Neural cell (in vitro differentiated cells): ENCODE results near the gene CCND1. TPM values are rescaled to one million over a fixed set of nuclear protein-coding genes. Genes with fewer than 3 reads are reported as not detected.
"Not testable (repeated sequence)": the region's sequence is repeated elsewhere in the genome, so short reads cannot be mapped to it uniquely, and the experiment has no call there.

Experiments used
- H2AFZ ChIP-seq: fragments of 200-600, 300-800 bp; sonication (generic), shearing (Covaris generic); 2 replicates; pipeline ENCODE4 v1.6.0; 2014; ENCODE audit warnings: low read depth, mild to moderate bottlenecking, antibody characterized with exemption, low read length, moderate library complexity
- H3F3A ChIP-seq: fragments of 200-600 bp; shearing (Covaris generic); 2 replicates; pipeline ENCODE4 v1.6.1; 2016; ENCODE audit warnings: mild to moderate bottlenecking, moderate library complexity, mixed read lengths, antibody characterized with exemption, low read length; ENCODE audit not compliant: insufficient read depth, poor library complexity, severe bottlenecking
- H3K27ac ChIP-seq: fragments of 200-600, 300-800 bp; sonication (generic), shearing (Covaris generic); 2 replicates; pipeline ENCODE4 v1.5.1; 2014; ENCODE audit warnings: mild to moderate bottlenecking, low read length, moderate library complexity
- H3K27me3 ChIP-seq: fragments of 300-800, 200-600 bp; sonication (generic), shearing (Covaris generic); 2 replicates; pipeline ENCODE4 v1.6.0; 2014; ENCODE audit warnings: mild to moderate bottlenecking, low read depth, low read length, moderate library complexity; ENCODE audit not compliant: insufficient read depth
- H3K36me3 ChIP-seq: fragments of 300-800, 200-600 bp; sonication (generic), shearing (Covaris generic); 2 replicates; pipeline ENCODE4 v1.5.1; 2014; ENCODE audit warnings: mild to moderate bottlenecking, antibody characterized with exemption, low read length, moderate library complexity; ENCODE audit not compliant: insufficient read depth
- H3K4me2 ChIP-seq: fragments of 300-800, 200-600 bp; sonication (generic), shearing (Covaris generic); 2 replicates; pipeline ENCODE4 v1.6.0; 2014; ENCODE audit warnings: mild to moderate bottlenecking, low read length
- H3K4me3 ChIP-seq: fragments of 300-800, 200-600 bp; sonication (generic), shearing (Covaris generic); 2 replicates; pipeline ENCODE4 v1.5.1; 2014; ENCODE audit warnings: mild to moderate bottlenecking, low read length, moderate library complexity
- H3K79me2 ChIP-seq: fragments of 200-600 bp; shearing (Covaris generic); replicated peaks from 2 replicates; pipeline ENCODE4 v1.6.0; 2014; ENCODE audit warnings: mild to moderate bottlenecking, low read length, moderate library complexity; ENCODE audit not compliant: insufficient read depth
- H3K9ac ChIP-seq: fragments of 300-800, 200-600 bp; sonication (generic), shearing (Covaris generic); 2 replicates; pipeline ENCODE4 v1.6.1; 2016; ENCODE audit warnings: mild to moderate bottlenecking, low read length, mixed read lengths
- H3K9me2 ChIP-seq: fragments of 200-600 bp; shearing (Covaris generic); 2 replicates; pipeline ENCODE4 v1.6.1; 2016; ENCODE audit warnings: mild to moderate bottlenecking, low read length, mixed read lengths; ENCODE audit not compliant: insufficient read depth
- H3K9me3 ChIP-seq: fragments of 200-600, 300-800 bp; sonication (generic), shearing (Covaris generic); 2 replicates; pipeline ENCODE4 v1.6.1; 2016; ENCODE audit warnings: mild to moderate bottlenecking, mixed run types, low read length, moderate library complexity, mixed read lengths
- H4K20me1 ChIP-seq: fragments of 200-600 bp; shearing (Covaris generic); 2 replicates; pipeline ENCODE4 v1.6.1; 2016; ENCODE audit warnings: mild to moderate bottlenecking, mixed run types; ENCODE audit not compliant: insufficient read depth
- EP300 ChIP-seq: fragments of 450-650 bp; conservative IDR thresholded peaks from 2 replicates; pipeline ENCODE4 v1.6.1; 2014; ENCODE audit warnings: antibody characterized with exemption, mild to moderate bottlenecking, moderate library complexity; ENCODE audit not compliant: poor library complexity, severe bottlenecking
- EZH2 ChIP-seq: fragments of 200-600, 300-800 bp; shearing (Covaris generic), sonication (generic); IDR thresholded peaks from 2 replicates; pipeline ENCODE4 v1.6.1; 2014; ENCODE audit warnings: antibody characterized with exemption, low read length, borderline replicate concordance, mild to moderate bottlenecking; ENCODE audit not compliant: insufficient read depth, poor library complexity, severe bottlenecking
- MXI1 ChIP-seq: fragments of 450-650 bp; conservative IDR thresholded peaks from 2 replicates; pipeline ENCODE4 v1.6.1; 2014; ENCODE audit warnings: antibody characterized with exemption, mild to moderate bottlenecking; ENCODE audit not compliant: poor library complexity, severe bottlenecking
- POLR2AphosphoS5 ChIP-seq: IDR thresholded peaks from 2 replicates; pipeline ENCODE4 v1.6.1; 2012
- RAD21 ChIP-seq: fragments of 450-650 bp; conservative IDR thresholded peaks from 2 replicates; pipeline ENCODE4 v1.6.1; 2014; ENCODE audit warnings: antibody characterized with exemption, mild to moderate bottlenecking, moderate library complexity
- SMC3 ChIP-seq: fragments of 450-650 bp; conservative IDR thresholded peaks from 2 replicates; pipeline ENCODE4 v1.6.1; 2014; ENCODE audit warnings: antibody characterized with exemption, mild to moderate bottlenecking, moderate library complexity; ENCODE audit not compliant: poor library complexity
- TAF1 ChIP-seq: IDR thresholded peaks from 2 replicates; pipeline ENCODE4 v1.6.1; 2012; ENCODE audit warnings: low read depth
- polyA plus RNA-seq: library from polyadenylated mRNA; depleted of rRNA; stranded (reverse); fragments of >200 nt; gene quantifications from 2 replicates; pipeline ENCODE4 v1.2.3, GENCODE V29; 2014
- TF ChIP-seq, protein P1 (sequence below): IDR thresholded peaks from 2 replicates; pipeline ENCODE4 v1.6.1; 2012; ENCODE audit warnings: borderline replicate concordance
- TF ChIP-seq, protein P2 (sequence below): fragments of 450-650 bp; IDR thresholded peaks from 2 replicates; pipeline ENCODE4 v1.5.1; 2014; ENCODE audit warnings: antibody characterized with exemption, mild to moderate bottlenecking, moderate library complexity; ENCODE audit not compliant: poor library complexity, severe bottlenecking

The CCND1 gene
- polyA plus RNA-seq, 1 donor from 2014 or later, result 2.7 TPM

DNA sequence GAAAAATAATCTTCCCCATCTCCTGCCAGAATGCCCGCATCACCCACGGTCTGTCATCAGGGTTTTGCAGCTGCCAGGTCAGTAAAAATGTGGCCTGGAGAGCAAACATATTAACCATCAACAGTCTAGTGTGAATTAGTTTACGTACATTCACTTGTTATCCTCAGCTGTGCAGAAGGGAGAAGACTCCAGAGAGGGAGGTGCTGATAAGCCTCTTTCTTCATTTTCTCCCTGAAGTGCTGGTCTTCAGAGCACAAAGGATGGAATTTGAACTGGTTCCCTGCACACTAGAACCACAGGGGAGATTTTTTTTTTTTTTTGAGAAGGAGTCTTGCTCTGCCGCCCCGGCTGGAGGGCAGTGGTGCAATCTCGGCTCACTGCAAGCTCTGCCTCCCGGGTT, 54.6 kb downstream of the CCND1 start:
- Histone ChIP-seq H2AFZ (no peak overlapping the region), H3K9me3 (no peaks in the 10 kb centered on the region), H3K4me2 (no peak overlapping the region), H3K27me3 (no peaks in the 10 kb centered on the region), H4K20me1 (no peaks in the 10 kb centered on the region), H3K27ac (no peak overlapping the region), H3K79me2 (peaks cover 7% of the 10 kb centered on the region), H3K4me3 (no peak overlapping the region), H3F3A (no peaks in the 10 kb centered on the region), H3K36me3 (no peaks in the 10 kb centered on the region), H3K9ac (no peak overlapping the region), H3K9me2 (no peaks in the 10 kb centered on the region)
- TF ChIP-seq EZH2, result no peak

DNA sequence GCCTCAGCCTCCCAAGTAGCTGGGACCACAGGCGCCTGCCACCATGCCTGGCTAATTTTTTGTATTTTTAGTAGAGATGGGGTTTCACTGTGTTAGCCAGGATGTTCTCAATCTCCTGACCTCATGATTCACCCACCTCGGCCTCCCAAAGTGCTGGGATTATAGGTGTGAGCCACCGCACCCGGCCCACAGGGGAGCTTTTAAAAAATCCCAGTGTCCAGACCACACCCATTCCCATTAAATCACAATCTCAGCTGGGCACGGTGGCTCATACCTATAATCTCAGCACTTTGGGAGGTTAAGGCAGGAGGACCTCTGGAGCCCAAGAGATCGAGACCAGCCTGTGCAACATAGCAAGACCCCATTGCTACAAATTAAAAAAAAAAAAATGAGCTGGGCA, 55.0 kb downstream of the CCND1 start:
- not testable (repeated sequence) for H4K20me1 ChIP-seq, H3K4me2 ChIP-seq, H2AFZ ChIP-seq, H3K9ac ChIP-seq, H3K27ac ChIP-seq, H3K9me3 ChIP-seq, H3K27me3 ChIP-seq, H3F3A ChIP-seq, H3K36me3 ChIP-seq, H3K9me2 ChIP-seq, H3K4me3 ChIP-seq
- H3K79me2 ChIP-seq, result peaks cover 11% of the 10 kb centered on the region

DNA sequence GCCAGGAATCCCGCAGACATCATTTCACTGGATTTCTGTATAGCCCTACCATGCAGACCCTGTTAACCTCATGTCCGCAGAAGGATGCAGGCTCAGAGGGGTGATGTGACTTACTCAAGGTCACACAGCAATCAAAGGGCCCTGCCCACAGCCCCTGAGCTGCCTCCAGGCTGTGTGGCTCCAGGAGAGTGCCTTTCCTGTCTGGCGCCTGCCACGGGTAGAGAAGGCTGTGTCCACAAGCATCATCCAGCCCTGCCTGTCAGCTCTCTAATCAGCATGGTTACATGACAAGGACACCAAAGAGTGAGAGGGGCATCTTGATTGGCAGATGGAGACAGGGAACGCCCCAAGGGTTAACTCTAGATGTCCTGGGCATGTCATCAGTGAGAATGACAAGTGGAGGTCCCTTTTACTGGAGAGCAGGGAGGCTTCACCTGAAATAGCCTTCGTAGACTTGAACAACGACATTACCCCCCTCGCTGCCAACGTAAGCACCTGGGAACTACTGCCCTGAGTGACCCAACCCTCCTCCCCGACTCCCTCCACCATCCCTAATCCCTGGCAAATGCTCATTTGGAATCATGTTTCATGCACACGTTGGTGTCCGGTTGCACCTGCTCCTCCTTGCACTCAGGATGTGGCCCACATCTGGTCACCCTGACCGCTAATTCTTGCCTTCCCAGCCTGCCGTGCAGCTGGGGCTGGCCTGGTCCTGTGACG, 56.0 kb downstream of the CCND1 start:
- peaks cover 20% of the 10 kb centered on the region for H3K79me2 ChIP-seq
- H3K4me3 ChIP-seq, result no peak overlapping the region
- TF ChIP-seq, protein P1, sequence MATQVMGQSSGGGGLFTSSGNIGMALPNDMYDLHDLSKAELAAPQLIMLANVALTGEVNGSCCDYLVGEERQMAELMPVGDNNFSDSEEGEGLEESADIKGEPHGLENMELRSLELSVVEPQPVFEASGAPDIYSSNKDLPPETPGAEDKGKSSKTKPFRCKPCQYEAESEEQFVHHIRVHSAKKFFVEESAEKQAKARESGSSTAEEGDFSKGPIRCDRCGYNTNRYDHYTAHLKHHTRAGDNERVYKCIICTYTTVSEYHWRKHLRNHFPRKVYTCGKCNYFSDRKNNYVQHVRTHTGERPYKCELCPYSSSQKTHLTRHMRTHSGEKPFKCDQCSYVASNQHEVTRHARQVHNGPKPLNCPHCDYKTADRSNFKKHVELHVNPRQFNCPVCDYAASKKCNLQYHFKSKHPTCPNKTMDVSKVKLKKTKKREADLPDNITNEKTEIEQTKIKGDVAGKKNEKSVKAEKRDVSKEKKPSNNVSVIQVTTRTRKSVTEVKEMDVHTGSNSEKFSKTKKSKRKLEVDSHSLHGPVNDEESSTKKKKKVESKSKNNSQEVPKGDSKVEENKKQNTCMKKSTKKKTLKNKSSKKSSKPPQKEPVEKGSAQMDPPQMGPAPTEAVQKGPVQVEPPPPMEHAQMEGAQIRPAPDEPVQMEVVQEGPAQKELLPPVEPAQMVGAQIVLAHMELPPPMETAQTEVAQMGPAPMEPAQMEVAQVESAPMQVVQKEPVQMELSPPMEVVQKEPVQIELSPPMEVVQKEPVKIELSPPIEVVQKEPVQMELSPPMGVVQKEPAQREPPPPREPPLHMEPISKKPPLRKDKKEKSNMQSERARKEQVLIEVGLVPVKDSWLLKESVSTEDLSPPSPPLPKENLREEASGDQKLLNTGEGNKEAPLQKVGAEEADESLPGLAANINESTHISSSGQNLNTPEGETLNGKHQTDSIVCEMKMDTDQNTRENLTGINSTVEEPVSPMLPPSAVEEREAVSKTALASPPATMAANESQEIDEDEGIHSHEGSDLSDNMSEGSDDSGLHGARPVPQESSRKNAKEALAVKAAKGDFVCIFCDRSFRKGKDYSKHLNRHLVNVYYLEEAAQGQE, result no peak
- TF ChIP-seq POLR2AphosphoS5 (no peak), EZH2 (no peak), RAD21 (no peak), EP300 (no peak), MXI1 (no peak), TAF1 (no peak), SMC3 (no peak)
- TF ChIP-seq, protein P2, sequence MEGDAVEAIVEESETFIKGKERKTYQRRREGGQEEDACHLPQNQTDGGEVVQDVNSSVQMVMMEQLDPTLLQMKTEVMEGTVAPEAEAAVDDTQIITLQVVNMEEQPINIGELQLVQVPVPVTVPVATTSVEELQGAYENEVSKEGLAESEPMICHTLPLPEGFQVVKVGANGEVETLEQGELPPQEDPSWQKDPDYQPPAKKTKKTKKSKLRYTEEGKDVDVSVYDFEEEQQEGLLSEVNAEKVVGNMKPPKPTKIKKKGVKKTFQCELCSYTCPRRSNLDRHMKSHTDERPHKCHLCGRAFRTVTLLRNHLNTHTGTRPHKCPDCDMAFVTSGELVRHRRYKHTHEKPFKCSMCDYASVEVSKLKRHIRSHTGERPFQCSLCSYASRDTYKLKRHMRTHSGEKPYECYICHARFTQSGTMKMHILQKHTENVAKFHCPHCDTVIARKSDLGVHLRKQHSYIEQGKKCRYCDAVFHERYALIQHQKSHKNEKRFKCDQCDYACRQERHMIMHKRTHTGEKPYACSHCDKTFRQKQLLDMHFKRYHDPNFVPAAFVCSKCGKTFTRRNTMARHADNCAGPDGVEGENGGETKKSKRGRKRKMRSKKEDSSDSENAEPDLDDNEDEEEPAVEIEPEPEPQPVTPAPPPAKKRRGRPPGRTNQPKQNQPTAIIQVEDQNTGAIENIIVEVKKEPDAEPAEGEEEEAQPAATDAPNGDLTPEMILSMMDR, result no peak
- no peaks in the 10 kb centered on the region for H3K36me3 ChIP-seq
- no peak overlapping the region for H3K4me2 ChIP-seq
- H3K9ac ChIP-seq, result no peak overlapping the region
- peaks cover 5% of the 10 kb centered on the region for H3K27me3 ChIP-seq
- no peaks in the 10 kb centered on the region for H3F3A ChIP-seq
- H3K9me2 ChIP-seq, result no peaks in the 10 kb centered on the region
- H3K27ac ChIP-seq, result no peak overlapping the region
- no peak overlapping the region for H2AFZ ChIP-seq
- H4K20me1 ChIP-seq, result no peaks in the 10 kb centered on the region
- no peaks in the 10 kb centered on the region for H3K9me3 ChIP-seq
